H1 (cell line): ENCODE measurements around the gene SLC2A5. TPM values are rescaled to one million over a fixed set of nuclear protein-coding genes. Genes with fewer than 3 reads are reported as not detected.

ENCODE experiments used
- CTCF ChIA-PET: fragments of 300-600 bp; sonication (Branson Sonifier 250); formaldehyde crosslinking; loops from one replicate; lab custom pipeline; 2021; ENCODE audit not compliant: partially characterized antibody; lab: Charles Lee
- POLR2A ChIA-PET: fragments of 300-600 bp; sonication (Branson Sonifier 250); formaldehyde crosslinking; loops from one replicate; lab custom pipeline; 2021; ENCODE audit warnings: inconsistent platforms; ENCODE audit not compliant: partially characterized antibody; lab: Charles Lee
- DNase-seq, 2 experiments: peaks; one replicate each; pipeline versions ENCODE4 v3.0.0 to v3.0.0-alpha.2; 2010 to 2022; ENCODE audit warnings: low spot score in 2 of 2, low read depth in 1 of 2, mixed read lengths in 1 of 2
- FAIRE-seq: peaks from 2 replicates; lab custom pipeline; 2011; peaks lifted over from hg19 to GRCh38; lab: Jason Lieb, UNC
- H2AFZ ChIP-seq: 2 replicates; pipeline ENCODE4 v1.8.1; 2012; ENCODE audit warnings: low read length, inconsistent platforms
- H2AK5ac ChIP-seq: 2 replicates; pipeline ENCODE4 v1.6.1; 2013; ENCODE audit warnings: low read depth, low read length
- H2BK120ac ChIP-seq: replicated peaks from 2 replicates; pipeline ENCODE3; 2013; ENCODE audit warnings: low read depth, low read length, inconsistent platforms
- H2BK12ac ChIP-seq: 2 replicates; pipeline ENCODE4 v1.6.1; 2013; ENCODE audit warnings: low read depth, low read length
- H2BK15ac ChIP-seq: 2 replicates; pipeline ENCODE4 v1.6.1; 2013; ENCODE audit warnings: low read length
- H2BK20ac ChIP-seq: 2 replicates; pipeline ENCODE4 v1.6.1; 2013; ENCODE audit warnings: low read length
- H2BK5ac ChIP-seq: 2 replicates; pipeline ENCODE4 v1.6.1; 2013; ENCODE audit warnings: low read depth, low read length
- H3K14ac ChIP-seq: 2 replicates; pipeline ENCODE4 v1.6.1; 2013; ENCODE audit warnings: inconsistent platforms; ENCODE audit not compliant: insufficient read length
- H3K18ac ChIP-seq: 2 replicates; pipeline ENCODE4 v1.6.1; 2013; ENCODE audit warnings: low read length; ENCODE audit errors: extremely low read depth
- H3K23ac ChIP-seq: 2 replicates; pipeline ENCODE4 v1.6.1; 2013; ENCODE audit warnings: inconsistent platforms; ENCODE audit not compliant: insufficient read length
- H3K23me2 ChIP-seq: 2 replicates; pipeline ENCODE4 v1.6.1; 2013; ENCODE audit warnings: low read depth, low read length
- H3K27ac ChIP-seq: 2 replicates; pipeline ENCODE4 v1.6.1; 2011; ENCODE audit warnings: low read depth, low read length, inconsistent platforms
- H3K27me3 ChIP-seq, 4 experiments: replicated peaks in 1 of 4; 1 replicate in 1 of 4; 2 replicates in 3 of 4; pipeline versions ENCODE4 v1.6.1 to v1.8.1; 2011 to 2013; ENCODE audit warnings: low read length in 3 of 4, mild to moderate bottlenecking in 3 of 4, inconsistent platforms in 2 of 4, mixed read lengths in 2 of 4, moderate library complexity in 1 of 4; ENCODE audit not compliant: control insufficient read depth in 3 of 4, insufficient read depth in 3 of 4; ENCODE audit errors: extremely low read depth in 1 of 4
- H3K36me3 ChIP-seq, 4 experiments: 2 replicates each; pipeline versions ENCODE4 v1.6.1 to v1.8.1; 2011 to 2013; ENCODE audit warnings: mild to moderate bottlenecking in 4 of 4, low read length in 3 of 4, moderate library complexity in 2 of 4, control low read depth in 1 of 4, inconsistent platforms in 1 of 4; ENCODE audit not compliant: insufficient read depth in 4 of 4, control insufficient read depth in 2 of 4
- H3K4ac ChIP-seq: replicated peaks from 2 replicates; pipeline ENCODE3; 2013; ENCODE audit warnings: low read length, low read depth, mixed read lengths, inconsistent platforms; ENCODE audit not compliant: insufficient read length
- H3K4me1 ChIP-seq, 4 experiments: replicated peaks in 1 of 4; 1 replicate in 1 of 4; 2 replicates in 3 of 4; pipeline versions ENCODE4 v1.6.1 to v1.8.1; 2011 to 2013; ENCODE audit warnings: low read length in 3 of 4, inconsistent platforms in 2 of 4, mixed read lengths in 1 of 4; ENCODE audit not compliant: insufficient read depth in 4 of 4, control insufficient read depth in 3 of 4
- H3K4me2 ChIP-seq, 2 experiments: 2 replicates each; pipeline versions ENCODE4 v1.6.1 to v1.8.1; 2011 to 2013; ENCODE audit warnings: low read depth in 2 of 2, low read length in 2 of 2, control low read depth in 1 of 2, inconsistent platforms in 1 of 2, mild to moderate bottlenecking in 1 of 2; ENCODE audit not compliant: insufficient read depth in 1 of 2
- H3K4me3 ChIP-seq, 4 experiments: fragments of 200-600, 300-600 bp in 1 of 4; sonication (generic), shearing (Covaris generic), sonication (Bioruptor Twin) in 1 of 4; 2 replicates each; pipeline versions ENCODE4 v1.5.1 to v1.8.1; 2011 to 2016; ENCODE audit warnings: low read length in 4 of 4, low read depth in 3 of 4, control low read depth in 2 of 4, inconsistent platforms in 2 of 4, mild to moderate bottlenecking in 2 of 4, mixed read lengths in 1 of 4, moderate library complexity in 1 of 4; ENCODE audit not compliant: insufficient read depth in 2 of 4; ENCODE audit errors: extremely low read depth in 1 of 4
- H3K56ac ChIP-seq: replicated peaks from 2 replicates; pipeline ENCODE3; 2013; ENCODE audit warnings: low read depth, mild to moderate bottlenecking, mixed read lengths, low read length, inconsistent platforms; ENCODE audit not compliant: insufficient read length
- H3K79me1 ChIP-seq: 2 replicates; pipeline ENCODE4 v1.6.1; 2013; ENCODE audit warnings: low read depth, low read length, control low read depth
- H3K79me2 ChIP-seq, 2 experiments: 2 replicates each; pipeline versions ENCODE4 v1.6.1 to v1.8.1; 2012 to 2013; ENCODE audit warnings: low read length in 2 of 2, mild to moderate bottlenecking in 2 of 2, inconsistent platforms in 1 of 2; ENCODE audit not compliant: insufficient read depth in 2 of 2, control insufficient read depth in 1 of 2
- H3K9ac ChIP-seq, 4 experiments: replicated peaks in 1 of 4; 1 replicate in 1 of 4; 2 replicates in 3 of 4; pipeline versions ENCODE4 v1.6.1 to v1.8.1; 2011 to 2013; ENCODE audit warnings: low read depth in 3 of 4, low read length in 3 of 4, control low read depth in 2 of 4, mild to moderate bottlenecking in 2 of 4, moderate library complexity in 2 of 4, inconsistent platforms in 1 of 4; ENCODE audit errors: extremely low read depth in 1 of 4
- H3K9me3 ChIP-seq, 2 experiments: 2 replicates each; pipeline versions ENCODE4 v1.6.1 to v1.8.1; 2012 to 2013; ENCODE audit warnings: mild to moderate bottlenecking in 2 of 2, moderate library complexity in 2 of 2, control low read depth in 1 of 2, inconsistent platforms in 1 of 2, low read depth in 1 of 2, low read length in 1 of 2, mixed read lengths in 1 of 2; ENCODE audit not compliant: insufficient read depth in 2 of 2
- H4K20me1 ChIP-seq, 2 experiments: replicated peaks in 1 of 2; 2 replicates each; pipeline versions ENCODE3 to v1.8.1; 2011 to 2013; ENCODE audit warnings: inconsistent platforms in 2 of 2, low read length in 2 of 2, mild to moderate bottlenecking in 1 of 2; ENCODE audit not compliant: insufficient read depth in 2 of 2, control insufficient read depth in 1 of 2
- H4K5ac ChIP-seq: 2 replicates; pipeline ENCODE4 v1.6.1; 2013; ENCODE audit warnings: low read length, low read depth, mixed read lengths, inconsistent platforms; ENCODE audit not compliant: insufficient read length
- H4K8ac ChIP-seq: 2 replicates; pipeline ENCODE4 v1.8.0; 2013; ENCODE audit warnings: mild to moderate bottlenecking, moderate library complexity, low read length, inconsistent platforms; ENCODE audit not compliant: insufficient read depth; ENCODE audit errors: extremely low read depth
- H4K91ac ChIP-seq: replicated peaks from 2 replicates; pipeline ENCODE3; 2013; ENCODE audit warnings: low read length, mixed read lengths, inconsistent platforms; ENCODE audit not compliant: insufficient read length
- MAX ChIP-seq: IDR thresholded peaks from 2 replicates; pipeline ENCODE4 v1.6.1; 2012; ENCODE audit warnings: inconsistent platforms
- USF2 ChIP-seq: IDR thresholded peaks from 2 replicates; pipeline ENCODE4 v1.6.1; 2011; ENCODE audit warnings: low read length, improper control_type of control experiment
- WGBS, 2 experiments: shearing (Covaris generic) in 1 of 2; methylation state at CpG; one replicate each; pipeline versions ENCODE4 v1.1.6 to v1.1.7; 2013 to 2015; ENCODE audit warnings: low lambda C conversion rate in 2 of 2, mixed read lengths in 2 of 2, inconsistent platforms in 1 of 2, low coverage in 1 of 2, missing lambda C conversion rate in 1 of 2; ENCODE audit not compliant: insufficient replicate concordance in 2 of 2, insufficient coverage in 1 of 2, insufficient read length in 1 of 2; ENCODE audit errors: extremely low coverage in 1 of 2, missing lambda C conversion rate in 1 of 2; 5-methylcytosine and 5-hydroxymethylcytosine counted together
- polyA plus RNA-seq, 7 experiments: library from polyadenylated mRNA; depleted of rRNA in 3 of 7; stranded (reverse) in 5 of 7; unstranded in 2 of 7; fragments of >200 nt in 5 of 7; fragments of 200-250 nt in 2 of 7; gene quantifications; 1 replicate in 5 of 7; 2 replicates in 1 of 7; 4 replicates in 1 of 7; pipeline versions ENCODE4 v1.2.1 to v1.2.3, GENCODE V29; 2011 to 2013; ENCODE audit warnings: missing spikeins in 2 of 7, mixed read lengths in 2 of 7
- total RNA-seq: library from RNA; stranded (reverse); fragmentation: NEBNext Ultra II Directional; extraction: Animal tissue kit (Norgen Biotek cat#: 25700); gene quantifications from 2 replicates; pipeline ENCODE4 v1.2.1, GENCODE V29; 2021

Gene SLC2A5
- total and polyA plus RNA-seq, 2 of the 8 experiments (the other 6 are each of a cell fraction or from before 2014, with no cell fraction given) = 0.12 TPM; not detected in 1

- no peak for DNase-seq
- POLR2A ChIA-PET = interaction anchor here (1.2 to 1.3 kb wide), 2 partner anchors 19 to 75 kb away, joined by 3 read pairs; no protein-coding TSS in a partner anchor
- H2BK20ac ChIP-seq = 0 out of 2 replicates have a peak overlapping the region, but pooled peaks have one; percentile 72
- no peak overlapping the region for H2BK5ac ChIP-seq
- no peak overlapping the region for H3K14ac ChIP-seq
- peaks cover 0 to 2% (median 0%) of the 10 kb centered on the region in 4 experiments; a peak in 2 of 7 replicates for H3K4me1 ChIP-seq
- peak; percentile 28 for FAIRE-seq
- no peaks in the 10 kb centered on the region; a peak in 1 of 8 replicates for H3K36me3 ChIP-seq
- no peak overlapping the region for H3K9ac ChIP-seq
- 0 out of 2 replicates have a peak, but pooled peaks have one; percentile 10 for TF ChIP-seq MAX
- no peak for TF ChIP-seq USF2
- H2AK5ac ChIP-seq = no peak overlapping the region
- H3K18ac ChIP-seq = 0 out of 2 replicates have a peak overlapping the region, but pooled peaks have one; percentile 38
- no peak overlapping the region for H3K4me3 ChIP-seq
- H2BK12ac ChIP-seq = no peak overlapping the region
- WGBS, 2 experiments = 65% methylated on average over 5 of the region's 5 CpGs; no CpG with 5 or more reads in 1 of the 2 experiments
- no peak overlapping the region for H4K8ac ChIP-seq
- no peak overlapping the region for H3K4ac ChIP-seq
- no peaks in the 10 kb centered on the region for H4K20me1 ChIP-seq
- H2BK120ac ChIP-seq = no peak overlapping the region
- H3K23ac ChIP-seq = no peak overlapping the region
- H2AFZ ChIP-seq = no peak overlapping the region
- H2BK15ac ChIP-seq = no peak overlapping the region
- no peaks in the 10 kb centered on the region for H3K79me2 ChIP-seq
- H4K91ac ChIP-seq = no peak overlapping the region
- no peak overlapping the region for H3K27ac ChIP-seq
- H4K5ac ChIP-seq = no peak overlapping the region
- H3K4me2 ChIP-seq = no peak overlapping the region
- no peaks in the 10 kb centered on the region for H3K27me3 ChIP-seq
- CTCF ChIA-PET = interaction anchor here (0.6 to 1.7 kb wide), 6 partner anchors 14 to 230 kb away, joined by 3 to 5 read pairs (median 4); no protein-coding TSS in a partner anchor
- H3K79me1 ChIP-seq = no peaks in the 10 kb centered on the region
- H3K23me2 ChIP-seq = no peaks in the 10 kb centered on the region
- no peak overlapping the region for H3K56ac ChIP-seq
- H3K9me3 ChIP-seq = peaks cover 12 to 14% of the 10 kb centered on the region in 2 experiments; a peak in 3 of 4 replicates
These were observed 36.1 kb downstream of the SLC2A5 start for GRCh38 chr1:9033363-9033762.
